ENCODE measurements around the gene LINC00305. TPM values are rescaled to one million over a fixed set of nuclear protein-coding genes. Genes with fewer than 3 reads are reported as not detected.

Gene LINC00305
- total RNA-seq, 4 donors from 2014 or later, result not detected

DNA sequence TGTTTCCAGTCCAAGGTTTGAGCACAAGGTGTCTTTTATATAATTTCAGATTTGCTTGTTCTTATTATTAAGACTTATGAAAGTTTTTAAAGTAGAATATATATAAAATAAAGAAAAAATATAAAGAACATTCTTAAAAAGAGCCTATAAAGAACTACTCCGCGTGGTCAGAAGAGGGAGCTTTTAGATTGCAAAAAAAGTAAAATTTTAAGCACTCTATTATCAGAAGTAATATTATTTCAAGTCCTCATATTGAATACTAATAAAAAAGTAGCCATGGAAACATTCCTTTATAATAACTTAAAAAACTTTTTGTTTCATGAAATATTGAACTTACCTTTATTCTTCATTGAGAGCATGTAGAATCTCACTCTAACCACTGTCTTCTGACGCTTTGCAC, 51.4 kb downstream of the LINC00305 start:
- intact Hi-C loops (cut with DNase I; ENCODE audit: low total_unique reads) (no loop called here), in situ Hi-C loops (cut with MboI; ENCODE audit: low pct_ligation_motif_present in 1 of 4, low pct_unique_long_range_greater_than_20kb in 1 of 4, low sequenced_read_pairs in 3 of 4) (no loop called here)
- H3K9me3 ChIP-seq, result no peaks in the 10 kb centered on the region
- TF ChIP-seq, protein P1, sequence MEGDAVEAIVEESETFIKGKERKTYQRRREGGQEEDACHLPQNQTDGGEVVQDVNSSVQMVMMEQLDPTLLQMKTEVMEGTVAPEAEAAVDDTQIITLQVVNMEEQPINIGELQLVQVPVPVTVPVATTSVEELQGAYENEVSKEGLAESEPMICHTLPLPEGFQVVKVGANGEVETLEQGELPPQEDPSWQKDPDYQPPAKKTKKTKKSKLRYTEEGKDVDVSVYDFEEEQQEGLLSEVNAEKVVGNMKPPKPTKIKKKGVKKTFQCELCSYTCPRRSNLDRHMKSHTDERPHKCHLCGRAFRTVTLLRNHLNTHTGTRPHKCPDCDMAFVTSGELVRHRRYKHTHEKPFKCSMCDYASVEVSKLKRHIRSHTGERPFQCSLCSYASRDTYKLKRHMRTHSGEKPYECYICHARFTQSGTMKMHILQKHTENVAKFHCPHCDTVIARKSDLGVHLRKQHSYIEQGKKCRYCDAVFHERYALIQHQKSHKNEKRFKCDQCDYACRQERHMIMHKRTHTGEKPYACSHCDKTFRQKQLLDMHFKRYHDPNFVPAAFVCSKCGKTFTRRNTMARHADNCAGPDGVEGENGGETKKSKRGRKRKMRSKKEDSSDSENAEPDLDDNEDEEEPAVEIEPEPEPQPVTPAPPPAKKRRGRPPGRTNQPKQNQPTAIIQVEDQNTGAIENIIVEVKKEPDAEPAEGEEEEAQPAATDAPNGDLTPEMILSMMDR (IDR thresholded peaks at IDR 0.05), result no peak
- TF ChIP-seq EP300 (IDR thresholded peaks at IDR 0.05; ENCODE audit: low read depth) (no peak), POLR2A (IDR thresholded peaks at IDR 0.05) (no peak)
- H3K27me3 ChIP-seq, result no peaks in the 10 kb centered on the region
- WGBS, 2 donors (ENCODE audit: low coverage in 1 of 2), result 66 to 69% methylated on average over 3 of the region's 3 CpGs
- no peak overlapping the region for H3K4me3 ChIP-seq
- H3K4me1 ChIP-seq, result no peaks in the 10 kb centered on the region
- H3K36me3 ChIP-seq, result no peaks in the 10 kb centered on the region
- H3K27ac ChIP-seq, result no peak overlapping the region
- DNase-seq, result no peak

DNA sequence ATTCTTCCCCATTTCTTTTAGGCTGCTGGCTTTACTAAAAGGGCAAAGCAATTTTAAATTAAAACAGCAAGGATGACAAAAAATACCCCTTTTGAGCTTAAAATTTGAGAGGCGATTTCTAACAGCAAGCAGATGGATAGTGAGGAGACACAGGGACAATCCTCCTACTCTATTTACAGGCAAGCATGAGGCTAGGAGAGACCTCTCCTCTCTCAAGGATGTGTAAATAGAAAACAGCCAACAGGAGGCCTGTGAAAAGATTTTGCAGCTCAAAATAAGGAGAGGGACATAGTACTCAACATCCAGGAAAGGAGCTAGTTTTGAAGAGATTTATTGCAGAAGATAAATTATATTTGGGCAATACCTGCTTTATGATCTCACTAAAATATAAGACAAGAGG, 53.8 kb downstream of the LINC00305 start:
- no peak for DNase-seq
- Histone ChIP-seq H3K27ac (no peak overlapping the region), H3K36me3 (no peaks in the 10 kb centered on the region), H3K4me3 (no peak overlapping the region), H3K27me3 (no peaks in the 10 kb centered on the region), H3K4me1 (no peaks in the 10 kb centered on the region), H3K9me3 (no peaks in the 10 kb centered on the region)
- 75 to 83% methylated on average over 1 of the region's 1 CpG for WGBS, 2 donors (ENCODE audit: low coverage in 1 of 2)
- in situ Hi-C loops (cut with MboI; ENCODE audit: low pct_ligation_motif_present in 1 of 4, low pct_unique_long_range_greater_than_20kb in 1 of 4, low sequenced_read_pairs in 3 of 4) (no loop called here), intact Hi-C loops (cut with DNase I; ENCODE audit: low total_unique reads) (no loop called here)
- TF ChIP-seq, protein P1 (IDR thresholded peaks at IDR 0.05), result no peak
- TF ChIP-seq POLR2AphosphoS5 (IDR thresholded peaks at IDR 0.05) (no peak), EP300 (IDR thresholded peaks at IDR 0.05; ENCODE audit: low read depth) (no peak), POLR2A (IDR thresholded peaks at IDR 0.05) (no peak)

DNA sequence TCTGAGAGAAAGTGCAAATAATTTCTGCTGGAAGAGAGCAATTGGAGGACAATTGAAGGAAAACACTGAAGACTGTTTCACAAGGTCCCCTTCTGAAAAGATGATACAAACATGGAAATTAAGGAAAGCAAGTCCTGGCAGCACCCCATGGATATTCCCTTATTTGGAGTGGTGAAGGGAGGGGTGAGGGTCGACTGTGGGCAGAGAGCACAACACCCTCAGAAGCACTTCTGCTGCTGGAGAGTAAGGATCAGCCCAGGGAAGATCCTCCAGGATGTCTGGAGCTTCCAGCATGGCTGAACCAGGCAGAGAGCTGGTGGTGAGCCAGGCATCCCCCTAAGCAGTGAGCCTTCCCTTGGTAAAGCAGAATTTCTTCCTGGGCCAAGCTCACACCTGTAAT, 54.7 kb downstream of the LINC00305 start:
- TF ChIP-seq POLR2A (IDR thresholded peaks at IDR 0.05) (no peak), EP300 (IDR thresholded peaks at IDR 0.05; ENCODE audit: low read depth) (no peak), POLR2AphosphoS5 (IDR thresholded peaks at IDR 0.05) (no peak)
- TF ChIP-seq, protein P1 (IDR thresholded peaks at IDR 0.05), result no peak
- no peak overlapping the region for H3K4me3 ChIP-seq
- WGBS, 2 donors (ENCODE audit: low coverage in 1 of 2), result 14 to 20% methylated on average over 1 of the region's 1 CpG
- no peaks in the 10 kb centered on the region for H3K27me3 ChIP-seq
- no peaks in the 10 kb centered on the region for H3K9me3 ChIP-seq
- in situ Hi-C loops (cut with MboI; ENCODE audit: low pct_ligation_motif_present in 1 of 4, low pct_unique_long_range_greater_than_20kb in 1 of 4, low sequenced_read_pairs in 3 of 4) (no loop called here), intact Hi-C loops (cut with DNase I; ENCODE audit: low total_unique reads) (no loop called here)
- H3K36me3 ChIP-seq, result no peaks in the 10 kb centered on the region
- no peak overlapping the region for H3K27ac ChIP-seq
- DNase-seq, result no peak
- no peaks in the 10 kb centered on the region for H3K4me1 ChIP-seq

DNA sequence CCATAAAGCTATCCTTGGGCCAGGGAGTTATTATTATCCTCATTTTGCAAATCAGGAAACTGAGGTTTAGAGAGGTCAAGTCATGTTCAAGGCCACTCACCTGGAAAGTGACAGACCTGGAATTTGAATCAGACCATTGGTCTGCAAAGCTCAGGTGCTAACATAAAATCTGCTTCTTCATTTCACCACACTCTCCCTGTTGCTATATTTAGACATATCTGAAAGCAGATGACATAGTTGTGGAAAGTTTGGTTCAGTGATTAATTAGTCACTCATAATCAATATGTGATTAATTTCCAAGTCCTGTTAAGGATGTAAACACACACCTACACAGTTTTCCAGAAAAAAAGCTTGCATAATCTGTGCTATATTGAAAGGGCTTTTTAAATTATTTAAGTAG, 57.4 kb downstream of the LINC00305 start:
- intact Hi-C loops (cut with DNase I; ENCODE audit: low total_unique reads) (no loop called here), in situ Hi-C loops (cut with MboI; ENCODE audit: low pct_ligation_motif_present in 1 of 4, low pct_unique_long_range_greater_than_20kb in 1 of 4, low sequenced_read_pairs in 3 of 4) (no loop called here)
- Histone ChIP-seq H3K4me3 (no peak overlapping the region), H3K27me3 (no peaks in the 10 kb centered on the region), H3K4me1 (no peaks in the 10 kb centered on the region), H3K36me3 (no peaks in the 10 kb centered on the region), H3K27ac (no peak overlapping the region), H3K9me3 (no peaks in the 10 kb centered on the region)
- TF ChIP-seq EP300 (IDR thresholded peaks at IDR 0.05; ENCODE audit: low read depth) (no peak), POLR2A (IDR thresholded peaks at IDR 0.05) (no peak), POLR2AphosphoS5 (IDR thresholded peaks at IDR 0.05) (no peak)
- TF ChIP-seq, protein P1 (IDR thresholded peaks at IDR 0.05), result no peak
- DNase-seq, result no peak
